Activated CD8-positive, alpha-beta memory T cell treated with anti-CD3 and anti-CD28 coated beads, Interleukin-2, amount 10 ng/mL, durations not matched to agents 7 days and 5 days (primary cell): Measurements from ENCODE around the gene ECT2L. TPM values are rescaled to one million over a fixed set of nuclear protein-coding genes. Genes with fewer than 3 reads are reported as not detected.

Experiments
- ATAC-seq: fragments of 150-1000 bp; cut with Tn5 transposase; one replicate; pipeline ENCODE4 v1.10.0; 2021; ENCODE audit warnings: moderate library complexity
- CTCF ChIA-PET: fragments of 350-600 bp; sonication (Branson Sonifier 250); formaldehyde crosslinking; loops from one replicate; lab custom pipeline; 2021; ENCODE audit warnings: antibody characterized with exemption; lab: Charles Lee
- DNase-seq: peaks from one replicate; pipeline ENCODE4 v3.0.0-alpha.2; 2020
- H3K27ac Mint-ChIP-seq: one replicate; pipeline ENCODE4 v1.8.0; 2021; ENCODE audit warnings: mild to moderate bottlenecking, mixed read lengths
- H3K27me3 Mint-ChIP-seq: one replicate; pipeline ENCODE4 v1.8.0; 2021; ENCODE audit warnings: mixed read lengths
- H3K36me3 Mint-ChIP-seq: one replicate; pipeline ENCODE4 v1.8.0; 2021; ENCODE audit warnings: mild to moderate bottlenecking, mixed read lengths
- H3K4me1 Mint-ChIP-seq: one replicate; pipeline ENCODE4 v1.8.0; 2021; ENCODE audit warnings: mixed read lengths
- H3K4me3 Mint-ChIP-seq: one replicate; pipeline ENCODE4 v1.8.0; 2021; ENCODE audit warnings: mild to moderate bottlenecking, moderate library complexity, mixed read lengths
- H3K9me3 Mint-ChIP-seq: one replicate; pipeline ENCODE4 v1.8.0; 2022; ENCODE audit warnings: low read depth, mixed read lengths
- total RNA-seq, 2 experiments: library from RNA; stranded (reverse); gene quantifications; one replicate each; pipeline ENCODE4 v1.2.3, GENCODE V29; 2021

The ECT2L gene
- total RNA-seq, 2 experiments from 2014 or later, result not detected

DNA sequence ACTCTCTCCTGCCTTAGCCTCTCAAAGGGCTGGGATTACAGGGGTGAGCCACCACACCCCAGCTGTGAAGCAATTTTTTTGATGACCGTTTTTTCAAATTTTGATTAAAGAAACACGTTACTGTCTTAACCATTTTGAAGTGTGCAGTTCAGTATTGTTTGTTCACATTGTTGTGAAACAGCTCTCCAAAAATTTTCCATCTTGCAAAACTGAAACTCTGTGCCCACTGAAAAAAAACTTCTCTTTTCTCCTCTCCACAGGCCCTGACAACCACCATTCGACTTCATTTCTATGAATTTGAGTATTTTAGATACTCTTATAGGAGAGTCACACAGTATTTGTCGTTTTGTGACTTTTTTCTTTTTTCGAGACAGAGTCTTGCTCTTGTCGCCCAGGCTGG is 53.9 kb downstream of the ECT2L start:
- Mint-ChIP-seq H3K36me3 (peaks cover 1% of the 10 kb centered on the region), H3K27me3 (peaks cover 3% of the 10 kb centered on the region), H3K27ac (no peak overlapping the region), H3K4me3 (no peak overlapping the region), H3K4me1 (no peaks in the 10 kb centered on the region), H3K9me3 (no peaks in the 10 kb centered on the region)
- DNase-seq (no peak), ATAC-seq (no peak)
- CTCF ChIA-PET, result no interaction called here

DNA sequence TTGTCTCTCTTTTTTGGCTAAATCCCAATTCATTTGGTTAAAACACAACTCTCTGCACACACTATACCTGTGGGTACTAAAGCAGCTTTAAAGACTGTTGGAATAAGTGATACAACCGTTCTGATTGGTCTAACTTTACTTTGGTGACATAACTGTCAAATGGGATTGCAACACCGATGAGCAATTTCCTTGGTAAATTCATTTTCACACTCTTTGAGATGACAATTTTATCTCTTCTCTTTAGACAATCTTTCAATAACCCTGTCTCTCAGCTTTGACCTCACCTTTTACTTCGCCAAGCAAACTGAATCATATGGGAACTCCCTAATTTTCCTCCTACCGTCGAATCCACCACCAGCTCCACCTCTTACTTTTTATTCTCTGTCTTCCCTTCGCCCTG is 60.8 kb downstream of the ECT2L start:
- no peak overlapping the region for H3K4me3 Mint-ChIP-seq
- CTCF ChIA-PET, result no interaction called here
- ATAC-seq (no peak), DNase-seq (no peak)
- no peaks in the 10 kb centered on the region for H3K4me1 Mint-ChIP-seq
- H3K27me3 Mint-ChIP-seq, result peaks cover 3% of the 10 kb centered on the region
- no peaks in the 10 kb centered on the region for H3K9me3 Mint-ChIP-seq
- no peaks in the 10 kb centered on the region for H3K36me3 Mint-ChIP-seq
- H3K27ac Mint-ChIP-seq, result no peak overlapping the region

GRCh38 chr6:138857775-138858174 is 61.9 kb downstream of the ECT2L start:
- Mint-ChIP-seq H3K36me3 (no peaks in the 10 kb centered on the region), H3K4me3 (no peak overlapping the region), H3K9me3 (no peaks in the 10 kb centered on the region), H3K27ac (no peak overlapping the region), H3K4me1 (no peaks in the 10 kb centered on the region), H3K27me3 (no peaks in the 10 kb centered on the region)
- CTCF ChIA-PET, result no interaction called here
- no peak for DNase-seq
- no peak for ATAC-seq

DNA sequence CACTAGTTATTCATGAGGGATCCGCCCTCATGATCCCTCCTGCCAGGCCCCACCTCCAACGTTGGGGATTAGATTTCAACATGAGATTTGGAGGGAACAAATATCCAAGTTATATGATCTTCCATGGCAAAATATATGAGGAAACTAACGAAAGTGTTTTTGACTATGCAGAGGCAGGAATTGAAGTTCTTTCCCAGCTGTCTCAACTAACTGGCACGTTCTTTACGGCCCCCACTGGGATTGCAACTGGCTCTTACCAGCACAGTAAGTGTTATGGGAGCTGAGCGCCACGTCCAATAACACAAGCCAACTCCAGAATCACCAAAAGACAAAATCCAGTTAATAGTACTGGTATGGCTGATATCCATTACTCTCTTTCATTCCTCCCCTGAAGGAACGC is 66.6 kb downstream of the ECT2L start:
- Mint-ChIP-seq H3K27me3 (no peaks in the 10 kb centered on the region), H3K9me3 (no peaks in the 10 kb centered on the region), H3K4me1 (no peaks in the 10 kb centered on the region), H3K27ac (no peak overlapping the region), H3K36me3 (no peaks in the 10 kb centered on the region), H3K4me3 (no peak overlapping the region)
- no peak for ATAC-seq
- no peak for DNase-seq
- CTCF ChIA-PET, result no interaction called here

DNA sequence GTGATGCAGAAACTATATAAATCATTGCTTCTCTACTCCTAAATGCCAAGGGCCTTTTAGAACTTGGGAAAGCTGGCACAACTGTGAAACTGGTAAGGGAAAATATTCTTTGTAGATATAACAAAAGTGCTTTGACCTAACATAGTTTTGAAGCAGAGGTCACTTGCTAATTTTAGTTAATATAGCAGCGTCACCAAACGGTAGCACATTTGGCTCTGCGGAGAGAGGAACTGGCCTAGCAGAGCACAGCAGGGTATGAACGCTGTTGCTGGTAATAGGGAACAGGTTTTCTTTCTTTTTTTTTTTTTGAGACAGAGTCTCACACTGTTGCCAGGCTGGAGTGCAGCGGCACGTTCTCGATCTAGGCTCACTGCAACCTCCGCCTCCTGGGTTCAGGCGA is 67.4 kb downstream of the ECT2L start:
- CTCF ChIA-PET, result no interaction called here

GRCh38 chr6:138864343-138864890 is 68.5 kb downstream of the ECT2L start:
- Mint-ChIP-seq H3K9me3 (no peaks in the 10 kb centered on the region), H3K4me3 (no peak overlapping the region), H3K4me1 (no peaks in the 10 kb centered on the region), H3K36me3 (no peaks in the 10 kb centered on the region), H3K27me3 (no peaks in the 10 kb centered on the region), H3K27ac (no peak overlapping the region)
- DNase-seq, result no peak
- ATAC-seq, result no peak
- CTCF ChIA-PET, result no interaction called here

More for the DNA sequence above, 67.4 kb downstream of the ECT2L start:
- H3K9me3 Mint-ChIP-seq, result no peaks in the 10 kb centered on the region
- H3K4me1 Mint-ChIP-seq, result no peaks in the 10 kb centered on the region
- H3K36me3 Mint-ChIP-seq, result no peaks in the 10 kb centered on the region
- DNase-seq (no peak), ATAC-seq (no peak)
- H3K4me3 Mint-ChIP-seq, result no peak overlapping the region
- no peaks in the 10 kb centered on the region for H3K27me3 Mint-ChIP-seq
- no peak overlapping the region for H3K27ac Mint-ChIP-seq

GRCh38 chr6:138865480-138866109 is 69.7 kb downstream of the ECT2L start:
- Mint-ChIP-seq H3K9me3 (no peaks in the 10 kb centered on the region), H3K4me3 (no peak overlapping the region), H3K27me3 (peaks cover 2% of the 10 kb centered on the region), H3K4me1 (no peaks in the 10 kb centered on the region), H3K36me3 (no peaks in the 10 kb centered on the region), H3K27ac (no peak overlapping the region)
- CTCF ChIA-PET, result no interaction called here
- ATAC-seq (no peak), DNase-seq (no peak)

DNA sequence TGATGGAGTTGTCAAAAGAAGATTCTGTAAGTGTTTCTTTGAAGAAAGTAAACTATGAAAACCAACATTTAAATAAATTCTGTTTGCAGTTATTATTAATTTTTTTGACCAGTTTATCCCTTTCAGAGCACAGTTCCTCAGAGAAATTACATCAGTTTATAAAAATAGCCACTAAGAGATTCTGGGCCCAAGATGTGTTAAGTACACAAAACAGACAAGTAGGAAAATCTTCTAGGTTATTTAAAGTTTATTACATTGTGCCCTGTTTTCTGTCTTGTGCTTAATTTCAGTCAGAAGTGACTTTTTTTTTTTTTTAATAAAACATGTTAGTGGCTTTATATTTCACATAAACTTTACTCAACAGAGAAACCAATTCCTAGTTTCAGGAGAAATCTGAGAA is 72.3 kb downstream of the ECT2L start:
- no peaks in the 10 kb centered on the region for H3K36me3 Mint-ChIP-seq
- DNase-seq, result no peak
- no peaks in the 10 kb centered on the region for H3K9me3 Mint-ChIP-seq
- ATAC-seq, result no peak
- no peaks in the 10 kb centered on the region for H3K4me1 Mint-ChIP-seq
- H3K4me3 Mint-ChIP-seq, result no peak overlapping the region
- H3K27me3 Mint-ChIP-seq, result peaks cover 2% of the 10 kb centered on the region
- CTCF ChIA-PET, result interaction anchor here (0.7 kb wide), 1 partner anchor 117 kb away, joined by 5 read pairs; no protein-coding TSS in a partner anchor
- no peak overlapping the region for H3K27ac Mint-ChIP-seq

- H3K27me3 Mint-ChIP-seq, result peaks cover 2% of the 10 kb centered on the region
- H3K9me3 Mint-ChIP-seq, result no peaks in the 10 kb centered on the region
- no peaks in the 10 kb centered on the region for H3K36me3 Mint-ChIP-seq
- DNase-seq (no peak), ATAC-seq (no peak)
- H3K27ac Mint-ChIP-seq, result no peak overlapping the region
- no peaks in the 10 kb centered on the region for H3K4me1 Mint-ChIP-seq
- no peak overlapping the region for H3K4me3 Mint-ChIP-seq
- CTCF ChIA-PET, result no interaction called here
These were observed 73.5 kb downstream of the ECT2L start for GRCh38 chr6:138869398-138869797.

GRCh38 chr6:138873191-138873590 is 77.3 kb downstream of the ECT2L start:
- H3K27ac Mint-ChIP-seq, result no peak overlapping the region
- H3K36me3 Mint-ChIP-seq, result no peaks in the 10 kb centered on the region
- DNase-seq (no peak), ATAC-seq (no peak)
- peaks cover 2% of the 10 kb centered on the region for H3K27me3 Mint-ChIP-seq
- H3K9me3 Mint-ChIP-seq, result no peaks in the 10 kb centered on the region
- no peaks in the 10 kb centered on the region for H3K4me1 Mint-ChIP-seq
- CTCF ChIA-PET, result no interaction called here
- H3K4me3 Mint-ChIP-seq, result no peak overlapping the region

DNA sequence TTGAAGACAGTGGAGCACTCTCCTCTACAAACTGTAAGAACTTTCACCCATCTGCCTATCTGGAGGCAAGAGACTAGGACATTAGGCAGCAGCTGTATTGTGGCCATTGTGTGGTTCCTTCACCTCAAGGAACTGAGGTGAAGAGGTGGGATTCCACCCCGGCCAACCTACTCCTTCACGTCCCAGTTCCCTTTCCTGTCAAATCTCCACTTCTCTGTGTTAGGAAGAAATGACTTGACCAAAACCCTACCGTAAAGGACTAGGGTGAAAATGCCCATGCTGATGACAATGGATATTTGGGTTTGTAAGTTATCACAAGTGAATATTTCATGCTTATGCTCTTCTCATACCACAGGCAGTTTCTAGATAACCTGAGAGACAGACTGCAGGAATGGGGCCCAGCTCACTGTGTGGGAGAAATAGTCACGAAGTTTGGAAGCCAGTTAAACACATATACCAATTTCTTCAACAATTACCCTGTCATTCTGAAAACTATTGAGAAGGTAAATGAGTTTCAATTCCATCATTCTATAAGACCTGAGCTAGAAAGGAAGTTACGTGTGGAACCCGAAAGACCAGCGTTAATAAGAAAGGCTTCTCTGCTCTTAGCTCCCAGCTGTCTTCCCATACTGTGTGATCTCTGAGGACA is 86.6 kb downstream of the ECT2L start:
- Mint-ChIP-seq H3K27ac (no peak overlapping the region), H3K4me3 (no peak overlapping the region), H3K36me3 (peaks cover under 1% of the 10 kb centered on the region), H3K4me1 (no peaks in the 10 kb centered on the region), H3K27me3 (no peaks in the 10 kb centered on the region), H3K9me3 (no peaks in the 10 kb centered on the region)
- CTCF ChIA-PET, result interaction anchor here (0.7 kb wide), 1 partner anchor 107 kb away, joined by 3 read pairs; no protein-coding TSS in a partner anchor
- no peak for ATAC-seq
- DNase-seq, result no peak

DNA sequence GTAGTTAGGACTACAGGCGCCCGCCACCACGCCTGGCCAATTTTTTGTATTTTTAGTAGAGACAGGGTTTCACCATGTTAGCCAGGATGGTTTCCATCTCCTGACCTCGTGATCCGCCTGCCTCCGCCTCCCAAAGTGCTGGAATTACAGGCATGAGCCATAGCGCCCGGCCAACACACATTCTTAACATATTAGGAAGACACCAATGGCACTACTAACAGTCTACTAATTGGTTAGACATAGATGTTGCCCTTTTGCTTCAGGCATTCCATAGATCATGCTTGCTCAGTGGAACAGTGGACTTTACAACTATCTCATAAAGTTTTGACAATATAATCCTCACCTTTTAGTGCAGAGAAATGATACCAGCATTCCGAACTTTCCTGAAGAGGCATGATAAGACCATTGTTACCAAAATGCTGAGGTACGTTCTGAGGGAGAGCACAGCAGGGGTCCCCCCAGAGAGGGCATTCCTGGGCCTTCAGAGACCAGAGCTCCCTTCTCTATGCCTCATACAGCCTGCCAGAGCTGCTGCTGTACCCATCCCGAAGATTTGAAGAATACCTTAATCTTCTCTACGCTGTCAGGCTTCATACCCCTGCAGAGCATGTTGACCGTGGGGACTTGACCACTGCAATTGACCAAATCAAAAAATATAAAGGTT is 89.4 kb downstream of the ECT2L start:
- no peak overlapping the region for H3K4me3 Mint-ChIP-seq
- no peak for ATAC-seq
- H3K9me3 Mint-ChIP-seq, result no peaks in the 10 kb centered on the region
- DNase-seq, result no peak
- CTCF ChIA-PET, result interaction anchor here (1.3 kb wide), 1 partner anchor 52 kb away, joined by 3 read pairs; no protein-coding TSS in a partner anchor
- H3K36me3 Mint-ChIP-seq, result peaks cover 1% of the 10 kb centered on the region
- H3K27ac Mint-ChIP-seq, result no peak overlapping the region
- no peaks in the 10 kb centered on the region for H3K27me3 Mint-ChIP-seq
- no peaks in the 10 kb centered on the region for H3K4me1 Mint-ChIP-seq

- CTCF ChIA-PET, result no interaction called here
- H3K36me3 Mint-ChIP-seq, result peaks cover 3% of the 10 kb centered on the region
- H3K4me3 Mint-ChIP-seq, result no peak overlapping the region
- no peak overlapping the region for H3K27ac Mint-ChIP-seq
- no peaks in the 10 kb centered on the region for H3K9me3 Mint-ChIP-seq
- H3K27me3 Mint-ChIP-seq, result no peaks in the 10 kb centered on the region
- no peaks in the 10 kb centered on the region for H3K4me1 Mint-ChIP-seq
- ATAC-seq (no peak), DNase-seq (no peak)
These were observed 95.5 kb downstream of the ECT2L start for GRCh38 chr6:138891255-138891986.
